GM19043 (cell line): Measurements from ENCODE around the gene HIP1R.

ENCODE experiments used
- ATAC-seq: cut with Tn5 transposase; IDR thresholded peaks from one replicate; pipeline ENCODE4 v1.9.1; 2021; ENCODE audit warnings: low read depth; ENCODE audit not compliant: unreplicated experiment

Gene HIP1R

DNA sequence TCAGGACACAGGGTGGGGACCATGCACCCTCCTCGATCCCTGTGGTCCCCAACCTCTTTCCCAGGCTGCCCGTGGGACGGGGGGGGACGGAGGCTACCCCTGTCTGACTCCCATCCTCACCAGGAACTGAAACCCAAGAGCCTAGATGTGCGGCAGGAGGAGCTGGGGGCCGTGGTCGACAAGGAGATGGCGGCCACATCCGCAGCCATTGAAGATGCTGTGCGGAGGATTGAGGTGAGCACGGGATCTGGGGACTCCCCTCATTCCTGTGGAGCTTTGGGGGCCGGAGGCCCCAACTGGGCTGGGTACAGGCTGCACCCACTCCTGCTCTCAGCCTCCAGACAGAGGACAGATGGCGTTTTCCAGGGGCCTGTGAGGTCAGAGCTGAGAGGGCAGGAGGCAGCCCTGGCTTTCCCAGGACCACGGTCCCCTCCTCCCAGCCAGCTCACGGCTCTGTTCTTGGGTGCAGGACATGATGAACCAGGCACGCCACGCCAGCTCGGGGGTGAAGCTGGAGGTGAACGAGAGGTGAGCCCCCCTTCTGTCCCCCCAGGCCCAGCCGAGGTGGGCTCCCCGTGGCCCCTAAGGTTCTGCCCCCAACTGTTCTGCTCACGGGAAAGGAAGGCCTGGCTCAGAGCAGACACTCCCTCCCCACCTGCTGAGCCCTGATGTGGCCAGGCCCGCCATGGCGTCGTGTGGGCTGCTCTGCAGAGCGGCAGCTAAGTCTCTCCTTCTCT, 24.2 kb downstream of the HIP1R start:
- no peak for ATAC-seq

DNA sequence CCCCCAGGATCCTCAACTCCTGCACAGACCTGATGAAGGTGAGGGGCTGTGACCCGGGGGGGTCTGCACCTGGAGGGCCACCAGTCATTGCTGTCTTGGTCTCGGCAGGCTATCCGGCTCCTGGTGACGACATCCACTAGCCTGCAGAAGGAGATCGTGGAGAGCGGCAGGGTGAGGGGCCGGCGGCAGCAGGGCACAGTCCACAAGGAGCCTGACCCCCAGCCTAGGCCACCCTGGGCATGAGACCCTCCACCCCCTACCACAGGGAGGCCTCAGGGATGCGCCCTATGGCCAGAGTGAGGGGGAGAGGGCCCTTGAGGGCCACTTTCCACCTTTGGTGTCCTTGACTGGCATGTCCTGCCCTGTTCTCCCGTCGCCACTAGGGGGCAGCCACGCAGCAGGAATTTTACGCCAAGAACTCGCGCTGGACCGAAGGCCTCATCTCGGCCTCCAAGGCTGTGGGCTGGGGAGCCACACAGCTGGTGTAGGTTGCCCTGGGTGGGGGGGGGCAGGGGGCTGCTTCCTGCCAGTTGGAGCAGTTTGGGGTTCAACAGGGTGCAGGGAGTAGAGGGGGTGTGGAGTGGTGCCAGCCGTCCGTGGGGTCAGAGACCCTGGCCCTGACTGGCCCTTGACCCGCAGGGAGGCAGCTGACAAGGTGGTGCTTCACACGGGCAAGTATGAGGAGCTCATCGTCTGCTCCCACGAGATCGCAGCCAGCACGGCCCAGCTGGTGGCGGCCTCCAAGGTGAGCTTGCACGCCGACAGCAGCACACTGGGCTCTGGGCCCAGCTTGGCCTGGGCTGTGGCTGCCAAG, 25.0 kb downstream of the HIP1R start:
- no peak for ATAC-seq

DNA sequence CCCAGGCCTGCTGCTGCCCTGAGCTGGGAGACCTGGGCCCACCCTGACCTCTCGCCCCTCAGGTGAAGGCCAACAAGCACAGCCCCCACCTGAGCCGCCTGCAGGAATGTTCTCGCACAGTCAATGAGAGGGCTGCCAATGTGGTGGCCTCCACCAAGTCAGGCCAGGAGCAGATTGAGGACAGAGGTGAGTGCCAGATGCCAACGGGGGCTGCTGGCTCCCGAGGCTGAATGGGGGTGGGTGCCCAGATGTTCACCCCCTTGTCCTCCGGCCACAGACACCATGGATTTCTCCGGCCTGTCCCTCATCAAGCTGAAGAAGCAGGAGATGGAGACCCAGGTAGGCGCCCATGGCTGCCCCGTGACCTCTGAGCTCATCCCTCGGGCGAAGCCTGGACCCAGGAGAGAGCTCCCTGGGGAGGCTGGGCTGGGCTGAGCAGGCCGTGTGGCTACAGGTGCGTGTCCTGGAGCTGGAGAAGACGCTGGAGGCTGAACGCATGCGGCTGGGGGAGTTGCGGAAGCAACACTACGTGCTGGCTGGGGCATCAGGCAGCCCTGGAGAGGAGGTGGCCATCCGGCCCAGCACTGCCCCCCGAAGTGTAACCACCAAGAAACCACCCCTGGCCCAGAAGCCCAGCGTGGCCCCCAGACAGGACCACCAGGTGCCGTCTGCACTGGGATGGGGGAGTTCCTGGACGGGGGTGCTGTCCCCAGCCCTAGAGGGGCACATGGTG, 25.8 kb downstream of the HIP1R start:
- ATAC-seq, result no peak

DNA sequence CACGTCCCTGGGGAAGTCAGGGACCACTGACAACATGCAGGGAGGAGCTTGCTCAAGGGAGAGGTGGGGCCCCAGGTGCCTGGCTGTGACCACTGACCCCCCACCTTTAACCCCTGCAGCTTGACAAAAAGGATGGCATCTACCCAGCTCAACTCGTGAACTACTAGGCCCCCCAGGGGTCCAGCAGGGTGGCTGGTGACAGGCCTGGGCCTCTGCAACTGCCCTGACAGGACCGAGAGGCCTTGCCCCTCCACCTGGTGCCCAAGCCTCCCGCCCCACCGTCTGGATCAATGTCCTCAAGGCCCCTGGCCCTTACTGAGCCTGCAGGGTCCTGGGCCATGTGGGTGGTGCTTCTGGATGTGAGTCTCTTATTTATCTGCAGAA, 26.3 kb downstream of the HIP1R start:
- no peak for ATAC-seq

DNA sequence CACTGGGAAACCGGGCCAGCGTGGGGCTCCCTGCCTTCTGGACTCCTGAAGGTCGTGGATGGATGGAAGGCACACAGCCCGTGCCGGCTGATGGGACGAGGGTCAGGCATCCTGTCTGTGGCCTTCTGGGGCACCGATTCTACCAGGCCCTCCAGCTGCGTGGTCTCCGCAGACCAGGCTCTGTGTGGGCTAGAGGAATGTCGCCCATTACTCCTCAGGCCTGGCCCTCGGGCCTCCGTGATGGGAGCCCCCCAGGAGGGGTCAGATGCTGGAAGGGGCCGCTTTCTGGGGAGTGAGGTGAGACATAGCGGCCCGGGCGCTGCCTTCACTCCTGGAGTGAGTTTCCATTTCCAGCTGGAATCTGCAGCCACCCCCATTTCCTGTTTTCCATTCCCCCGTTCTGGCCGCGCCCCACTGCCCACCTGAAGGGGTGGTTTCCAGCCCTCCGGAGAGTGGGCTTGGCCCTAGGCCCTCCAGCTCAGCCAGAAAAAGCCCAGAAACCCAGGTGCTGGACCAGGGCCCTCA, 26.9 kb downstream of the HIP1R start:
- ATAC-seq, result no peak

DNA sequence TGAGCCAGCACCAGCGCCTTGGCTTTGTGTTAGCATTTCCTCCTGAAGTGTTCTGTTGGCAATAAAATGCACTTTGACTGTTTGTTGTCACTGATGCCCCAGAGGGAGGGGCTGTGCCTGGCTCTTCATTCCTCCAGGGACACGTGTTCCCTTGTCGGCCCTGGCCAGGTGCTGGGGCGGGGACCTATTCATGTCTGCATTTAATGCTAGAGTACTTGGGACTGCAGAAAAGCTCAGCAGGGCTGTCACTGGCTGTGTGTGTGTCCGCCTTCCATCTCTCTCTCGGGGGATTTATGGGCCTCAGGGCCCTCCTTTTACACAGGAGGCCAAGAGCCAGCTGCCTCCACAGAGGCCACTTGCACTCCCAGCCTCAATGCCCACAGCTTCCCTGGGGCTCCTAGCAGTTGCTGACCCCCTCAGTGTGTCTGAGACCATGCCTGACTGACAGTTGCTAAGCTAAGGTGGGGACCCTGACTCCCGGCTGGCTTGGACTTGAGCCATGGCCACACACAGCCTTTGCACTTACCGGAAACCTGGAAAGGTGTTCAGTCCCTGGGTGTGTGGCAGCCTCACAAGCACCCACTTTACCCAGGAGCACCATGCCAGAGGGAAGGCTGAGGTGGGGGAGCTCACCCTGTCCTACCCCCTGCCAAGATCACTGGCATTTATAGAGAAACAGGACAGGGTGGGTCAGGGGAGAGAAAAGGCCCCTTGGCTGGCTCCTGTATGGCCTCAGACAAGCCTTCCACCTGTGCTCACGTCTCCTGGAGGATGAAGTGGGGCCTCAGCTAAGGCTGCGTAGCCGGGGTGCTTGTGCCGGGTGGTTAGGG, 27.8 kb downstream of the HIP1R start:
- no peak for ATAC-seq

DNA sequence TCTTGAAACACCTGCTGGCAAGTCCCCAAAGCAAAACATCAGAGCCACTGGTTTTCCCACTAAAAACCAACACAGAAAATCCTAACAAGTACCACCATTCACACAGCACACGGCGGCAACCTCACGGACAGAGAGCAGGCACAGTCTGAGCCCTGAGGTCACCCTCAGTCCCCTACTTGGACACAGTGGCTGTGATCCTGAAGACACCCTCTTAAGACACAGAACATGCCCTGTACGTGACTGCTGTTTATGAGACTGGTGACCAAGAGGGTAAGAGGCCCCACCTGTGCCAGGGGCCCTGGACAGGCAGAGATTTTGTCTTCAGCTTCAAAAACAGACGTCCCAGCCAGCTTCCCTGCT, 29.6 kb downstream of the HIP1R start:
- no peak for ATAC-seq

DNA sequence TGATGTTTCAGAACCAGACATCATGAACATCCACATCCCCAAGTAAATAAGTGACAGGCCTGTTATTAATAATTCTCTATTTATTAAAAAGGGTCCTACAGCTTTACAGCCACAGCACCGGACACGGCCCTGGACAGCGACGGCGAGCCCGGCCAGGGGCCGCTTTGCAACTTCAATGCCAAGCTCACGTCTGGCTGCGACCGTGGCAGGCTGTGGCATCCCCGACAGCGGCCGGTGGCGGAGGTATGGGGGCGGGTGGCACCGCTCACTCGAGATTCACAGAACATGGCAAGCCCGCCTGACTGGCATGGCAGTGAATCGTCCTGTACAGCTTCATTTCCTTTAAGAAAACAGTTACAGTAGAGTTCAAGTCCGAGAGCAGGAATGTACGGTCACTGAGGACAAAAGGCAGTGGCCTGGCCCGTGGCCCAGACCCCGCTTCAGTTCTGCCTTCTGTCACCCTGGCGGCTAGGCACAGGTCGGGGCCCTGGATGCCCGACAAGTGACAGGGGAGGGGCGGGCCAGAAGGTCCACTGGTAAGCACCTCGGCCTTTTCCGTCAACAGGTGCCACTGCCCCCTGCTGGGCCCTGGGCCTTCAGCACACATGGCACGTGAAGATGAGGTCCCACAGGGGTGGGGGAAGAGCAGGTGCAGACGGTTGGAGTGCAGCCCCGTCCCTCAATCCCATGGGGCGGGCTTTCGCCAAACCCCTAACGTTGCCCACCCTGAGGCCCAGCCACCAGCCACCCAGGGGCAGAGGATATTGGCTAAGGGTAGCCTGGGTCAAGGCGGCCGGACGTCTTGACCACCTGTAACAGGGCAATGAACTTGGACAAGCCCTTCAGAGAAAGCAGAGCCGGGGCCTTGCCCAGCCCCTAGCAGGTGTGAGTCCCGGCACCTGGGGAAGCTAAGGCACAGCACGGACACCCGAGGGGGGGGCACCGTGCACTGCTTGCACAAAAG, 30.3 kb downstream of the HIP1R start:
- ATAC-seq, result no peak

DNA sequence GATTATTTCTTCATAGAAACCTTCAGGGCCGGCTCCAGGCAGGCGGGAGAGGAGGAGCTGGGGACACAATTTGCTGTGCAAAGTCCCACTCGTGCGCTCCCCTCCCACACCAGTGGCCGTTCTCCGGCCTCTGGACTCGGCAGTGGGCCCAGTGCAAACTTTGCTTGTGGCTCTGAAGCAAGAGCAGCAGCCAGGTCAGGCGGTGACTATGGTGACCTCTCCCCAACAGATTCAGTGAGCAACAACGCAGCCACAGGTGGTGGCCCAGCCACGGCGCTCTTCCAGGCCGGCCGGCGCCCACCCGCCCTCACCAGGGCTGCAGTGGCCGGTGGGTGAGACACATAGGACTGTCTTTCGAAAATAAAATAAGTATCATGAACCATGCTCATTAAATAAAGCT, 31.1 kb downstream of the HIP1R start:
- no peak for ATAC-seq

DNA sequence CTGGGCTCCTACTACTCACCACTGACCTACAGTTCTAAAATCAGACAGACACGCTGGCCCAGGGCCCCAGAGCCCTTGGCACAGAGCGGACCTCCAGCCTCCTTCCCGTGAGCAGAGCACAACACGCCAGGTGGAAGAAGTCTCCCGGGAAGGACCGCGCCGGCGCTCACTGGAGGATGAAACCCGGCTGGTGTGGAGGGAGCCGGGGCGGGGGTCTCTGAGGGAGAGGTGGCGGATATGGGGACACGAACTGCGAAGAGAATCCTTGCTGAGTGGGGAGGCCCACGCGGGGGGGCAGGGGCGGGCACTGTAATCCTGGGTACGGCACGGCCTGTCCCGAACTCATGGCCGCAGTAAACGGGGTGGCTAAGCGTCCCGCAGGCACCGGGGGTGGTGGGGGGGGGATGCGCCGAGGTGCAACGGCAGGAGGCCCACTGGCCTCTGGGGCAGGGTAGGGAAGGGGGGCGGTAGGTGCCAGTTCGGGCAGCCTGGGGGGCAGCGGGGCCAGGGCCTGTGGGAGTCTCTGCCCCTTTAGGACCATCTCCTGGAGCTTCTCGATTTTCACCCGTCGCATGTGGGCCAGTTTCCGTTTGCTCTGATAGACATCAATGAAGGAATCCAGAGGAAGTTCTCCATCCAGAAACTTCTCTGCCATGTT, 31.8 kb downstream of the HIP1R start:
- ATAC-seq, result no peak

DNA sequence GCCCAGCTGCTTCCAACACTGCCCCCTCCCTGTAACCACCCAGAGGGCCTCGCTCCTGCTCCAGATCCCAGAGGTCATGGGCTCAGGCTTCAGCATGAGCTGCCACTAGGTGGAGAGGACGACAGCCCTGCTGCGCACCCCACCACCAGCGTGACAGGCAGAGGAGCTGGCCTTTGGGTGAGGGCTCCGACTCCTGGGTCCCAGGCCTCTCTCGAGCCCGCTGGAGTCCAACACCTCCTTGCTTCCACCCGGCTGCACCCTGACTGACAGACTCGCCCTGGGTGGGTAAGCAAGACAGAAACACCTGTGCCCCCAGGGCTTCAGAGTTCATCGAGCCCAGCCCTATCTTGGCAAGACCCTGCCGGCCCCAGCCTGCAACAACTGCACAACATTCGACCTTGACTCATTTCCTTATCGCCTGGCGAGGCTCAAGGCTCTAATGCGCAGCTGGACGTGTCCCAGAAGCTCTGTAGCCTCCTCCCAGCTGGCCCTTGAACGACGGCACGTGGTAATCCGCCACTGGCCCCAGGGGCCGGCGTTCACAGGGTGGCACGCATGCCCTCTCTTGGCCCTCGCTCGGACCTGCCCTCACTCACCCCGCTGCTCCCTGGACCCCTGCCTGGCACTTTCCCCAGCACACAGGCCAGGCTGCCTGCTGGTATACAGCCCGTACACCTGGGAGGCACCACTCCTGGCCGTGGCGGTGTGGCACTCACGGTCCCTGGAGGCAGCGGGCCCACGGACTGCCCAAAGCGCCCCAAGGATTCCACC, 32.6 kb downstream of the HIP1R start:
- no peak for ATAC-seq

DNA sequence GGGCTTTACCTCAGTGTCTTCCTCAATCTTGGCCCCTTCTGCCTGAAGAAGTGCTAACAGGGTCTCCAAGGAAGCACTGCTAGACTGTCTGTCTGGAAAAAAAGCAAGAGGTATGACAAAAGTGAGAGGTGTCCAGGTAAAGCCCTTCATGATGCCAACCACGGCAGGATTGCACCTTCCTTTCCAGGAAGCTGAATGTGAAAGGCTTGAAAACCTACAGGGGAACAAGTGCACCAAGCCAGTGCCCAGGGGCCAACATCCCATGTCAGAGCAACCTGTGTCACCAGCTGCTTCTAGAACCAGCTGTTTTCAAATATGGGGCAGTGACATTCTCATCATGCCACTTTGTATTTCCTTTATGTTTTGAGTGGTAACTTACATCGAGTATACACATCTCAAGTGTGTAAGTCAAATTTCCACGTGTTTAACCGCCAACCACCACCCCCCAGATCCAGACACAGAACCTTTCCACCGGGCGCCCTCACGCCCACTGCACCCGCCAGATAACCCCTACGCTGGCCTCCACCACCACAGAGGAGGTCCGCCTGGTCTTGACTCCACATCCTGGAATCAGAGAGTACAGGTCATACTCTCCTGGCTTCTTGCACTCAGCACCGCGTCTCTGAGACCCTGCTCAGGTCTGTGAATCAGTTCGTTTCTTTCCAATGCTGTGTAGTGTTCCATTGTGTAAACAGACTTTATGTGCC, 33.4 kb downstream of the HIP1R start:
- ATAC-seq, result no peak

DNA sequence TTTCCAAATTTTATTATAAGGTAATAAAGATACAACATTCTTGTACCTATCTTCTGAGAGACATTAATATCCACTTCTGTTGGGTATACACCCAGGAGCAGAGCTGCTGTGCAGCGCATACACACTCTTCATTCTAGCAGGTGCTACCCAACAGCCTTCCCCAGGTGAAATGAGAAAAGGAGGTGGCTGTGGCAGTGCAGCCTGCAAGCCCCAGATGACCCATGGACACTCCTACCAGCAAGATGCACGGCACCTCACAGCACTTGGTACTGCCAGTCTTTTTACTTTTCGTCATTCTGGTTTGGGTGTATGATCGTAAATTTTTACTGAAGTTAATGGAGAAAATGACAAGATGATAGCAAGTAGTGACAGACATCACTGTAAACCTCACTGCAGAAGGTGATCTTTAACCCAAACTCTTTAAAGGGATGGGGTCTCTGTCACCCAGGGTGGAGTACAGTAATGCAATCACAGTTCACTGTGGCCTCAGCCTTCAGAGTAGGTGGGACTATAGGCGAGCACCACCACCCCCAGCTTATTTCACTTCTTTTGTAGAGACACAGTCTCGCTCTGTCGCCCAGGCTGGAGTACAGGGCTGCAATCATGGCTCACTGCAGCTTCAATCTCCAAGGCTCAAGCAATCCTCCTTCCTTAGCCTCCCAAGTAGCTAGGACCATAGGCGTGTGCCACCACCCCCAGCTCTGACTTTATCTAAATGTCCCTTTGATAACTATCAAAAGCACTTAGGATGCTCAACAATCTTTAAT, 34.1 kb downstream of the HIP1R start:
- ATAC-seq, result no peak

DNA sequence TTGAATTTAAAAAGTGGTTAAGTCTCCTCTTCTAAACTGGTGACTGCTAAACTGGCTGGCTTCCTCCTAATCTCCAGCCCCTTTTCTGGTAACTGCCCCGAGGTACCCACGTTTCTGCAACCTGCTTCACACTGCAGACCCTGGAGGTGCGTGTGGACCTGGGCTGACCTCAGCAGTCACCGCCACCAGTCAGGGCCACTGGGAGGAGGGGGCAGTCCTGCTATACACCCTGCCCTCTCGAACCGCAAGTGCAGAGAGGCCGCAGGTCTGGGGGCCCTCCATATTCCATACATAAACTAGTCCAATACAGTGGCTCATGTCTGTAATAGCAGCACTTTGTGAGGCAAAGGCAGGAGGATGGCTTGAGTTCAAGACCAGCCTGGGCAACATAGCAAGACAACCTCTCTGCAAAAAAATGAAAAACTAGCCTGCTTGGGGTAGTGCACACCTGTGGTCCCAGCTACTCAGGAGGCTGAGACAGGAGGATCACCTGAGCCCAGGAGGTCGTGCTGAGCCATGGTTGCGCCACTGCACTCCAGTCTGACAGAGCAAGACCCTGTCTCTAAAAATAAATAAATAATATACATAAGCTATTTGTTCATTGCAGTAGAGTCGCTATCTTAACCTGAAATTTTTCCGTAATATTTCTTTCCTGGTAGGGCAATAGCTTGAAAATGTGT, 35.0 kb downstream of the HIP1R start:
- no peak for ATAC-seq

DNA sequence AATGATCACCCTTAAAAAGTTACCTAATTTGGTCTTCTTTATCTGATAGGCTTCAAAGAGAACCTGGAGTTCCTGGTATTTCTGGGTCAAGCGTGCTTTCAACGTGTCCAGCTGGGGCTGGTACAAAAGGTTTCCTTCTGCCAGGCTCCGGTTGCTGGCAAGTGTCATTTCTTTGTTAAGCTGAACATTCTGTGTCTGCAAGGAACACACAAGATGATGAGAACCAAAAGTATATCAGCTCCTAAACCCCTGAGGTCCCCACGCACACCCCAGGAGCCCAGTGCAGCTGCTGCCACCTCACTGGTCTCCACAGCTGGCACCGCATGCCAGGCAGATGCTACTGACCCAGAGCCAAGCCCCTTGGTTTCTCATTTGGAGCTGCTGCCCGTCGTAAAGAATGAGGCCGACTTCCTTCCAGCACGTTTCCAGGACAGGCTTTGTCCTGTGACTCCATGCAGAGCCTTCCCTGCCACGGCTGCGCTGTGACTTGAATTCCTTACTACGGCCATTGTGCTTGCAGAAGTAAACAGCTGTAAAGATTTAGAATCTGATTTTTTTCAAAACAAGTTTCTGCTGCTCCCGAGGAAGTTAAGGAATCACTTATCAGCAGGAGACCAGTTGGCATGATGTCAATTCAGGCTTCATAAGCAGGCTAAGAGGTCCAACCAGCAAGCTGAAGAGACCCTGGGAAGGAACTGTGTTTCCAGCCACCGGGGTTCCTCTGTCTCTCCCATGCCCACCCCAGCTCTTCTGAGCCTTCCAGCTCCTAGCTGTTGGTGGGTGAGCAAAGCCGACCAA, 35.8 kb downstream of the HIP1R start:
- no peak for ATAC-seq
